AG09319 (cell line): ENCODE data around the gene SMR3A.

Experiments used
- DNase-seq: peaks from one replicate; pipeline ENCODE4 v3.0.0-alpha.2; 2010; ENCODE audit warnings: low read depth; ENCODE audit errors: extremely low read depth
- TF ChIP-seq, protein P1 (sequence below): IDR thresholded peaks from 2 replicates; pipeline ENCODE4 v1.5.1; 2011; ENCODE audit warnings: low read depth, mild to moderate bottlenecking, inconsistent platforms, low read length, moderate library complexity

SMR3A gene

DNA sequence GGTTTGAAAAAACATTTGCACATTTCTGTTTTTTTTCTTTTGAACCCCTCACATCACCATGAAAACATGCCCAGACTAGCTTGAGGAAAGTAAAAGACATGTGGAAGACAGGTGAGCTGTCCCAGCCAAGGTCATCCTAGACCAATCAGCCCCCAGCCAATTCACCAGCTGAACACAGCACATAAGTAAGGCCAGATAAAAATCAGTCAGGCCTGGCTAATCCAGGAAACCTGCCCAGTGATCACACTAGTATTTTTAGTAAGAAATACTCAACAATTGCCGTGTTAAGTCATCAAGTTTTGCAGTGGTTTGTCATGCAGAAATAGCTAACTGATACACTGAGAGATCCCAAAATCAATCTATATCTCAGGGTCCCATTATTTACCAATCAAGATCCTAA is 4.4 kb upstream of the SMR3A start:
- TF ChIP-seq, protein P1, sequence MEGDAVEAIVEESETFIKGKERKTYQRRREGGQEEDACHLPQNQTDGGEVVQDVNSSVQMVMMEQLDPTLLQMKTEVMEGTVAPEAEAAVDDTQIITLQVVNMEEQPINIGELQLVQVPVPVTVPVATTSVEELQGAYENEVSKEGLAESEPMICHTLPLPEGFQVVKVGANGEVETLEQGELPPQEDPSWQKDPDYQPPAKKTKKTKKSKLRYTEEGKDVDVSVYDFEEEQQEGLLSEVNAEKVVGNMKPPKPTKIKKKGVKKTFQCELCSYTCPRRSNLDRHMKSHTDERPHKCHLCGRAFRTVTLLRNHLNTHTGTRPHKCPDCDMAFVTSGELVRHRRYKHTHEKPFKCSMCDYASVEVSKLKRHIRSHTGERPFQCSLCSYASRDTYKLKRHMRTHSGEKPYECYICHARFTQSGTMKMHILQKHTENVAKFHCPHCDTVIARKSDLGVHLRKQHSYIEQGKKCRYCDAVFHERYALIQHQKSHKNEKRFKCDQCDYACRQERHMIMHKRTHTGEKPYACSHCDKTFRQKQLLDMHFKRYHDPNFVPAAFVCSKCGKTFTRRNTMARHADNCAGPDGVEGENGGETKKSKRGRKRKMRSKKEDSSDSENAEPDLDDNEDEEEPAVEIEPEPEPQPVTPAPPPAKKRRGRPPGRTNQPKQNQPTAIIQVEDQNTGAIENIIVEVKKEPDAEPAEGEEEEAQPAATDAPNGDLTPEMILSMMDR, result no peak
- DNase-seq, result no peak

DNA sequence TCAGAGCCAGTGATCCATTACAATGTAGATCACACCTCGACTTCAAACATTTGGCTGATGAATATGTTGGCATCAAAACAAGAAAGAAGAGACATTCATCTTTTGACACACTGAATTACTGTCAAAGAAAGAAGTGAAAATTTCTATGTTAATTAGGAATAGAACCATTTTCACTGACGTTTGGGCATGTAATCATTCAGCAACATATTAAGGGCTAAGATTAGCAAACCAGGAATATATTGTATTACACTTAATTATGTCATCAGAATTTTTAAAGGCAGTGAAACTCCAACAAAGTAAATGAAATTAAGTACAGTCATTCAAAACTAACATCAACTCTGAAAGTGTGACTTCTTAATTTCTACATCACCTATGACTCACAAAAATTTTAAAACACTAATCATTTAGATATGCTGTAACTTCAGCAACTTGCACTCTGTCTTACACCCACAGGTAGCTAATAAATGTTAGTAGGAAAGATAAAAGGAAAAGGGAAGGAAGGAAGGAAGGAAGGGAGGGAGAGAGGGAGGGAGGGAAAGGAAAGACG is 1.4 kb upstream of the SMR3A start:
- no peak for DNase-seq
- TF ChIP-seq, protein P1, result no peak

DNA sequence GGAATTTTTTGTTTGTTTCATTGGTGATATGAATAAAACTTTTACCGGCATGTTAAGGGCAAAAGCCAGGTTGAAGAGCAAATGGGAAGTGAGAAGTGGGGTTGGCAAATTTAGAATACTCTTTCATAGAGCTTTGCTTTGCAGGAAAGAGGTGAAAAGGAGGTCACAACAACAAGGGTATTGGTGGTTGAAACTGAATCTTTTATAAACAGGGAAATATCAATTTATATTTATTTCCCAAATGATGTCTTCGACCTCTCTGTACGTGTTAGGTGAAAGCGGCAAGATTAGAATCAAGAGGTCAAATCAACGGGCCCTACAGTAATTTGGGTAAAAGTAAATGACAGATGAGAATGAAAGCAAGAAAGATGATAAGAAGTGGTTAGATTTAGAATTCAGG is 3.4 kb downstream of the SMR3A start:
- DNase-seq, result no peak
- TF ChIP-seq, protein P1, result no peak

DNA sequence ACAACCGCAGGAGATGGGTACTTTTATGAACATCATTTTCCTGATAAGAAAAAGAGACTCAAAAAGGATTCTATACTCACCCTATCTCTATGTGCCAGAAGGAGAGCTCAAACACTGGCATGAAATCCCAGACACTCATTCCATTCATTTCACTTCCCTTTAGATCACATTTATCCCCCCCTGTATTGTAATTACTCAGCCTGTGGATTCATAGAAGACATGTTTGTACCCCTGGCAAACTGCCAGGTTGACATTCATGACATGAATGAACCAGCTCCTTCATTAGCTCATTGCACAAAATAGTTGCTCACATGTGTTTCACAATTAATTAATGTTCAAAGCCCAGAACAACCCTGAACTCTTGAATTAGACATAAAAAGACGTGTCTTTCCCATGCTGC is 4.9 kb downstream of the SMR3A start:
- TF ChIP-seq, protein P1, result no peak
- no peak for DNase-seq

DNA sequence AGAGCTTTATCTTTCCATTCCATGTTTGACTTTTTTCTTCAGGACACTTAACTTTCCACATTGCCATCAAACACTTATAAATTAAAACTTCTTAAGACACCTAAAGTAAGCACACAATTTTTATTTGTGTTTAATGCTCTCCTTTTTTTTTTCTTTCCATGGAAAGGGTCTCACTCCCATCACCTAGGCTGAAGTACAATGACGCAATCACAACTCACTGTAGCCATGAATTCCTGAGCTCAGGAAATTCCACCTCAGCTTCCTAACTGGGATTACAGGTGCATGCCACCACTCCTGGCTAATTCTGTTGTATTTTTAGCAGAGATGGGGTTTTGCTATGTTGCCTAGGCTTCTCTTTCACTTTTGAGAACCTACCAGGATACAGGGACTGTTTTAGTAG is 7.3 kb downstream of the SMR3A start:
- no peak for DNase-seq
- TF ChIP-seq, protein P1, result no peak

DNA sequence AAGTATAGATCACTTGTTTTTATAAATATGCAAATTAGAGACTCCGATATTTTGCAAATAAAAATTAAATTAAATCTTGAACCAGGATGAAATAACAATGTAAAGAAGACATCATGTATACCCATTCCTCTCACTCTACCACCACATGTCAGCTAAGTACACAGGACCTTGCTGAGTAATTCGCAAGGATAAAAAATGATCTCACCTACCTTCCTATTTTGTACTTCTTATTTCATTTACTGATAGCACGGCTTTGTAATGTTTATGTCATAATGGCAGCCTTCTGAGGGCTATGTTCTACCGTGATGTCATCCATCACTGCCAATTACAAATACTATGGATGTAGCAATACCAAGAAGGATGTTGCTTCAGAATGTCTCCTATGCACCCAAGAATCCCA is 11.4 kb downstream of the SMR3A start:
- DNase-seq, result no peak
- TF ChIP-seq, protein P1, result no peak

DNA sequence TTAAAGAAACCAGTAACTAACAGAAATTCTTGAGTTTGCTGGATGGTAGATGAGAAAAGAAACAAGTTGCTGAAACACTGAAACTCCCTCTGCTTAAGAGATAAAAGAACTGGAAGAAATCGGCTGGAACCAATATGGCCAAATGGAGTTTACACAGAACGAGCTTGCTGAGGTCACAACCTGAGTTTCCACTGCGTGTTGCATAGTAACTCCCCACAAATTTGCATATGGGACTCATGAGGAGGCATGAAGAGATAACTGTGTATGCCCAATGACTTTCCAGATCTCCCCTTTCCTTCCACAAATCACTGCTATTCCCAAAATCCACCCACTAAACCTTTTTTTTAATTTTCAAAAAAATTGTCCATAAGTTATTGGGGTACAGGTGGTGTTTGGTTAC is 12.2 kb downstream of the SMR3A start:
- no peak for DNase-seq
- TF ChIP-seq, protein P1, result no peak
